Thymus (tissue), 11 donors: ENCODE results near the gene PEX26. TPM values are rescaled to one million over a fixed set of nuclear protein-coding genes. Genes with fewer than 3 reads are reported as not detected.
A peak's percentile ranks its signal among the peaks of the same experiment; 100 is the strongest.

ENCODE experiments used
- DNase-seq, 9 donors: peaks; one replicate each; pipeline ENCODE4 v3.0.0-alpha.2; 2013; ENCODE audit warnings: low spot score in 9 of 9, low read depth in 6 of 9, missing footprints in 1 of 9
- H3K27ac ChIP-seq, 2 donors: one replicate each; pipeline ENCODE4 v1.5.1; 2013; ENCODE audit warnings: control low read depth in 1 of 2, low read depth in 1 of 2, low read length in 1 of 2, mild to moderate bottlenecking in 1 of 2, moderate library complexity in 1 of 2
- H3K27me3 ChIP-seq, 2 donors: one replicate each; pipeline ENCODE4 v1.5.1; 2013; ENCODE audit warnings: low read length in 1 of 2; ENCODE audit not compliant: control insufficient read depth in 2 of 2, insufficient read depth in 1 of 2
- H3K36me3 ChIP-seq, 2 donors: one replicate each; pipeline ENCODE4 v1.5.1; 2013; ENCODE audit warnings: low read length in 1 of 2, mild to moderate bottlenecking in 1 of 2, moderate library complexity in 1 of 2; ENCODE audit not compliant: control insufficient read depth in 2 of 2, insufficient read depth in 2 of 2
- H3K4me1 ChIP-seq, 2 donors: one replicate each; pipeline ENCODE4 v1.5.1; 2013; ENCODE audit warnings: low read length in 2 of 2; ENCODE audit not compliant: control insufficient read depth in 2 of 2, insufficient read depth in 2 of 2
- H3K4me3 ChIP-seq, 2 donors: one replicate each; pipeline ENCODE4 v1.5.1; 2013; ENCODE audit warnings: low read length in 2 of 2, control low read depth in 1 of 2, mild to moderate bottlenecking in 1 of 2
- H3K9me3 ChIP-seq, 2 donors: one replicate each; pipeline ENCODE4 v1.5.1; 2013; ENCODE audit warnings: low read length in 1 of 2, mild to moderate bottlenecking in 1 of 2; ENCODE audit not compliant: control insufficient read depth in 2 of 2, insufficient read depth in 1 of 2
- WGBS: extraction: QIAGEN DNeasy Blood & Tissue Kit; methylation state at CpG from one replicate; pipeline ENCODE4 v1.1.7; 2013; 5-methylcytosine and 5-hydroxymethylcytosine counted together
- polyA plus RNA-seq: library from polyadenylated mRNA; stranded (reverse); fragments of 200-250 nt; gene quantifications from one replicate; pipeline ENCODE4 v1.2.3, GENCODE V29; 2013
- total RNA-seq: library from RNA; stranded (reverse); fragments of 120-200 nt; gene quantifications from one replicate; pipeline ENCODE4 v1.2.4, GENCODE V29; 2013
- donor health status: healthy.

The PEX26 gene
- total and polyA plus RNA-seq, 2 donors, result 10.9 to 16.0 TPM

- Histone ChIP-seq H3K27ac (no peak overlapping the region), H3K27me3 (no peaks in the 10 kb centered on the region), H3K36me3 (peaks cover 60 to 66% of the 10 kb centered on the region in 2 donors), H3K4me3 (no peak overlapping the region), H3K9me3 (no peaks in the 10 kb centered on the region), H3K4me1 (peaks cover 4 to 9% of the 10 kb centered on the region in 2 donors)
- no peak for DNase-seq
- over 99% methylated on average over 10 of the region's 10 CpGs for WGBS
Measured at GRCh38 chr22:18083406-18083805, 5.6 kb downstream of the PEX26 start.

DNA sequence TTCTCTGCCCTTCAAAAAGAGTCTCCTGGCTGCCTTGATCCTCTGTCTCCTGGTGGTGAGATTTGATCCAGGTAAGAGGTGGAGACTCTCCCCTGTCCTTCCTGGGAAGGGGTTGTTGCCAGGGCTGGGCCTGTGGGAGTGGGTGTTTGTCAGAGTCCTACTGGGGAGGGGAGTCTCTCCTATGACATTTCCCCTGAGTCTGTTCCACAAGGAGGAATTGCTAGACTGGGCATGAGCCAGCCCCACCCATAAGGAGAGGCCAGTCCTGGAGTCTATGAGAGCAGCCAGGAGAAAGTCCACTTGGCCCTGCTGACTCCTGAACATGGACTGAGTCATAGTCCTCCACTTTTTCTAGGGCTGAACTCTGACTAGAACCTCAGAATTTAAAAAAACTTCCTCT, 7.4 kb downstream of the PEX26 start:
- Histone ChIP-seq H3K36me3 (peaks cover 72 to 73% of the 10 kb centered on the region in 2 donors), H3K27me3 (no peaks in the 10 kb centered on the region), H3K4me1 (no peaks in the 10 kb centered on the region), H3K27ac (no peak overlapping the region), H3K9me3 (no peaks in the 10 kb centered on the region), H3K4me3 (no peak overlapping the region)
- DNase-seq, result no peak

DNA sequence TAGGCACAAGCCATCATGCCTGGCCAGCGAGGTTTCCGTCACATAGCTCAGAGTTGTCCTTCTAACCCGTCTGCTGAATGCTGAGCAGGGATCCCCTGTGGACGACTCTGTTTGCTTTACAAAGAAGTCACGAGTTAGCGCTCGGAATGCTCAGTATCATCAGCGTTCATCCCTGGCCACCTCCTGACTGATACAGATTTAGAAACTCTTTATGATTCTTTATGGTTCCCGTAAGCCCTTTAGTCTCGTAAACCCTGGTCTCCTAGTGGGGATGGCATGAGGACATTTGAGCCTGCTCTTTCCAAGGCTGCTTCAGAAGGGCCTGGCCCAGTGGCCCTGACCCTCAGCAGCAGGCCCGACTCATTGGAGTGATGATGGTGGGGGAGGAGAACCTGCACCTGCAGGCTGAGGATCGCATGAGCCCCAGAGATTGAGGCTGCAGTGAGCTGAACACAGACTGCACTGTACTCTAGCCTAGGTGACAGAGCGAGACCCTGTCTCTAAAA, 9.6 kb downstream of the PEX26 start:
- no peak overlapping the region for H3K27ac ChIP-seq
- WGBS, result 82% methylated on average over 13 of the region's 13 CpGs
- DNase-seq, result no peak
- H3K4me1 ChIP-seq, result no peaks in the 10 kb centered on the region
- no peaks in the 10 kb centered on the region for H3K27me3 ChIP-seq
- no peak overlapping the region for H3K4me3 ChIP-seq
- no peaks in the 10 kb centered on the region for H3K9me3 ChIP-seq
- H3K36me3 ChIP-seq, result peaks cover 63 to 82% of the 10 kb centered on the region in 2 donors

- Histone ChIP-seq H3K27me3 (no peaks in the 10 kb centered on the region), H3K27ac (no peak overlapping the region), H3K9me3 (no peaks in the 10 kb centered on the region), H3K4me1 (no peaks in the 10 kb centered on the region), H3K4me3 (no peak overlapping the region), H3K36me3 (peaks cover 51 to 73% of the 10 kb centered on the region in 2 donors)
- 97% methylated on average over 11 of the region's 11 CpGs for WGBS
- DNase-seq, result no peak
Measured at GRCh38 chr22:18088825-18089568, 11.2 kb downstream of the PEX26 start.

GRCh38 chr22:18090286-18090685, 12.5 kb downstream of the PEX26 start:
- 99% methylated on average over 8 of the region's 8 CpGs for WGBS
- DNase-seq, result no peak
- Histone ChIP-seq H3K27ac (no peak overlapping the region), H3K36me3 (peaks cover 44 to 64% of the 10 kb centered on the region in 2 donors), H3K4me3 (no peak overlapping the region), H3K27me3 (no peaks in the 10 kb centered on the region), H3K4me1 (no peaks in the 10 kb centered on the region), H3K9me3 (no peaks in the 10 kb centered on the region)

GRCh38 chr22:18091478-18091877, 13.7 kb downstream of the PEX26 start:
- no peak for DNase-seq
- Histone ChIP-seq H3K4me1 (no peaks in the 10 kb centered on the region), H3K27ac (peak overlapping the region; percentile 32 to 78), H3K36me3 (peaks cover 37 to 57% of the 10 kb centered on the region in 2 donors), H3K9me3 (no peaks in the 10 kb centered on the region), H3K27me3 (no peaks in the 10 kb centered on the region), H3K4me3 (no peak overlapping the region)
- 87% methylated on average over 7 of the region's 7 CpGs for WGBS

DNA sequence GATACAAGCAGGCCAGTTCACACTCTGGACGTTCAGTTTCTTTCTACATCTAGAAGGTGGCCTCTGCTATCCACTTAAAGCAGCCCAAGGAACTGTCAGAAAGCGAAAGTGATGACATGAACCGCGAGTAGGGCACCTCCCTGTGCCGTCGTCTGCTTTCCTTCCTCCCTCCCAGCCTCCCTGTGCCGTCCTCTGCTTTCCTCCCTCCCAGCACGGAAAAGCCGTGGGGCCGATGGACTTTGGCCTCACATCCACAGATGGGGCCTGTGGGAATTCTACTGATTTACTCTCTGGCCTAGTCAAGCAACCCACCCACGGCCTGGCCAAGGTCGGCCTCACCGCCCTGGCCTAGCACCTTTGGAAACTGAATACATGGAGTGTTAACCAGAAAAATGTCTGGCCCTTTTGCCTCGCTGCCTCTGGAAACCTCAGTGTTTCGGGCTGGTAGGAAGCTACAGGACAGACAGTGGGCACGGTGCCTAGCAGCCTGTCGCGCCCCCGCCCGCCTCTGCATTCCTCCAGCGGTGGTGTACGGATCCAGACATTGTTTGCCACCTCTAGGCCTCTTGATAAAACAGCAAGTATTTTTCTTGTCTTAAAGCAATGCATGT, 14.2 kb downstream of the PEX26 start:
- WGBS, result 90% methylated on average over 22 of the region's 22 CpGs
- Histone ChIP-seq H3K4me3 (no peak overlapping the region), H3K4me1 (no peaks in the 10 kb centered on the region), H3K9me3 (no peaks in the 10 kb centered on the region), H3K27ac (peak overlapping the region; percentile 32 to 78), H3K36me3 (peaks cover 32 to 54% of the 10 kb centered on the region in 2 donors), H3K27me3 (no peaks in the 10 kb centered on the region)
- DNase-seq, result no peak

DNA sequence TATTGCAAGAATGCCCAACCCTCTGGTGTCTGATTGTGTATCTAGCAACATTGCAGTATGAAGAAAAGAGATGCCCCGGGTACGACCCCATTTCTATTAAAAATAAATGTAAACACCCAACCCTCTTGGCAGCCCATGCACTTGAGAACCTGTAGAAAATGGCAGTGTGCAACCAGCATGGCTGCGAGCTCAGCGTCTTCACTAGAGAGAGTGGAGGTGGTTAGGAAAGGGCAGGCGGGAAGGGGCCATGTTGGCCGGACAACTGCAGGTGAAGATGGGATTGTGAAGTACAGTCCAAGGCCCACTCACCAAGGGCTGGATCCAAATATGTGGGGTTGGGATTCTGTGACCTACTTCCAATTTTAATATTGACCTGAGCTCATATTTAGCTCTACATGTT, 15.9 kb downstream of the PEX26 start:
- peaks cover 15 to 37% of the 10 kb centered on the region in 2 donors for H3K36me3 ChIP-seq
- 97% methylated on average over 6 of the region's 6 CpGs for WGBS

DNA sequence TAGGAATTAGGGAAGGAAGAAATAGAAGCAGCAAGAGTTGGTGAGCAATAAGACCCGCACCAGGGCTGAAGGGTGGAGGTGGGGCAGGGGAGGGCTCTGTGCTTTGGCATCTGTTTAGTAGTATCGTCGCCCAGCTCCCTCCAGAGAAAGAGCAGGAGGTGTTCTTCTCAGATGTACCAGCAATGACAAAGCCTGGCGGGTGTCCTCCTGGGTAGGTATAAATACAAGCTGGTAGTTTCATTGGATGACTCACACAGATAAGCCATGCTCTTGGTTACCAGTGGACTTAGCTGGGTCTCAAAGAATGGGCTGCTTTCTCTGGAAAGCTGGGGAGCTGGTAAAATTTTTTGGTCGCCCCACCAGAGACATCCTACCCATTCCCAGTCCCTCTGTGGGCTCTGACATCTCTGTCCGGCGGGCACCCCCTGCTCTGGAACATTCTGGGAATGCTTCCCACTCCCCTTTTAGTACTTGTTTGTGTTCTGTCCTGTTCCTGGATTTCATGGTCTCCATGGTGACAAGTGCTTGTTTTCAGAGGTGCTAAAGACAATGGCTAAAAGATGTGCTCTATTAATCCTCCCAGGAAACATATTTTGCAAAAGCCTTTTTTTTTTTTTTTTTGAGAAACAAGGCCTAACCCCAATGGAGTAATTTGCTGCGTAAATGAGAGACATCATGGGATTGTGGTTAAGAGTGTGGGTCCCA, 17.5 kb downstream of the PEX26 start:
- 93% methylated on average over 8 of the region's 8 CpGs for WGBS
- no peaks in the 10 kb centered on the region for H3K4me1 ChIP-seq
- H3K27me3 ChIP-seq, result no peaks in the 10 kb centered on the region
- DNase-seq, result no peak
- no peak overlapping the region for H3K4me3 ChIP-seq
- no peaks in the 10 kb centered on the region for H3K9me3 ChIP-seq
- no peak overlapping the region for H3K27ac ChIP-seq
- H3K36me3 ChIP-seq, result peaks cover 6 to 24% of the 10 kb centered on the region in 2 donors

More for the DNA sequence above, 15.9 kb downstream of the PEX26 start:
- Histone ChIP-seq H3K4me1 (no peaks in the 10 kb centered on the region), H3K27me3 (no peaks in the 10 kb centered on the region), H3K9me3 (no peaks in the 10 kb centered on the region), H3K27ac (no peak overlapping the region), H3K4me3 (no peak overlapping the region)
- no peak for DNase-seq
